HEK293T (cell line): Measurements from ENCODE around the gene SPATA1.

Experiments
- CTCF ChIA-PET: fragments of 350-600 bp; formaldehyde crosslinking; extraction: SDS; loops from one replicate; lab custom pipeline; 2021; ENCODE audit warnings: antibody characterized with exemption, inconsistent platforms; lab: Yijun Ruan, JAX
- POLR2A ChIA-PET: fragments of 350-600 bp; formaldehyde crosslinking; extraction: SDS; loops from one replicate; lab custom pipeline; 2020; ENCODE audit warnings: antibody characterized with exemption, inconsistent platforms; lab: Yijun Ruan, JAX
- DNase-seq: peaks from one replicate; pipeline ENCODE4 v3.0.0; 2012; ENCODE audit warnings: mixed read lengths; ENCODE audit errors: extremely low spot score
- ARNT ChIP-seq: fragments of 450-650 bp; IDR thresholded peaks from 2 replicates; pipeline ENCODE4 v1.6.1; 2017; ENCODE audit warnings: mild to moderate bottlenecking
- BHLHE40 ChIP-seq: fragments of 450-650 bp; IDR thresholded peaks from 2 replicates; pipeline ENCODE4 v1.6.1; 2016; ENCODE audit warnings: mild to moderate bottlenecking, moderate library complexity, borderline replicate concordance
- CTBP1 ChIP-seq: fragments of 450-650 bp; IDR thresholded peaks from 2 replicates; pipeline ENCODE4 v1.6.1; 2016; ENCODE audit warnings: borderline replicate concordance
- ELF4 ChIP-seq: fragments of 450-650 bp; IDR thresholded peaks from 2 replicates; pipeline ENCODE4 v1.6.1; 2017; ENCODE audit warnings: antibody characterized with exemption
- FOXA1 ChIP-seq: fragments of 450-650 bp; IDR thresholded peaks from 2 replicates; pipeline ENCODE4 v1.6.1; 2016; ENCODE audit warnings: mild to moderate bottlenecking
- FOXK2 ChIP-seq: fragments of 450-650 bp; IDR thresholded peaks from 2 replicates; pipeline ENCODE4 v1.6.1; 2016; ENCODE audit warnings: mild to moderate bottlenecking
- FOXM1 ChIP-seq: fragments of 450-650 bp; IDR thresholded peaks from 2 replicates; pipeline ENCODE4 v1.6.1; 2017; ENCODE audit warnings: mild to moderate bottlenecking, borderline replicate concordance
- HDGF ChIP-seq: fragments of 450-650 bp; IDR thresholded peaks from 2 replicates; pipeline ENCODE4 v1.6.1; 2017; ENCODE audit warnings: antibody characterized with exemption, borderline replicate concordance
- L3MBTL2 ChIP-seq: fragments of 450-650 bp; conservative IDR thresholded peaks from 2 replicates; pipeline ENCODE4 v1.6.1; 2016; ENCODE audit warnings: mild to moderate bottlenecking
- LEF1 ChIP-seq: fragments of 450-650 bp; IDR thresholded peaks from 2 replicates; pipeline ENCODE4 v1.6.1; 2017; ENCODE audit warnings: mild to moderate bottlenecking, borderline replicate concordance
- NFRKB ChIP-seq: fragments of 450-650 bp; IDR thresholded peaks from 2 replicates; pipeline ENCODE4 v1.6.1; 2016; ENCODE audit warnings: mild to moderate bottlenecking, moderate library complexity
- SP1 ChIP-seq: fragments of 450-650 bp; IDR thresholded peaks from 2 replicates; pipeline ENCODE4 v1.6.1; 2017
- SUZ12 ChIP-seq: fragments of 450-650 bp; IDR thresholded peaks from 2 replicates; pipeline ENCODE4 v1.6.1; 2016; ENCODE audit warnings: mild to moderate bottlenecking
- TARDBP ChIP-seq: fragments of 450-650 bp; IDR thresholded peaks from 2 replicates; pipeline ENCODE4 v1.6.1; 2016
- ZNF384 ChIP-seq: fragments of 450-650 bp; IDR thresholded peaks from 2 replicates; pipeline ENCODE4 v1.6.1; 2016
- TF ChIP-seq, protein P1 (sequence below): fragments of 450-650 bp; IDR thresholded peaks from 2 replicates; pipeline ENCODE4 v1.6.1; 2016

SPATA1 gene

GRCh38 chr1:84538599-84538998 is 32.4 kb downstream of the SPATA1 start:
- no peak for DNase-seq
- TF ChIP-seq TARDBP (no peak), FOXA1 (no peak), FOXK2 (no peak), ARNT (no peak), SP1 (no peak), HDGF (no peak), ZNF384 (no peak)
- TF ChIP-seq, protein P1, sequence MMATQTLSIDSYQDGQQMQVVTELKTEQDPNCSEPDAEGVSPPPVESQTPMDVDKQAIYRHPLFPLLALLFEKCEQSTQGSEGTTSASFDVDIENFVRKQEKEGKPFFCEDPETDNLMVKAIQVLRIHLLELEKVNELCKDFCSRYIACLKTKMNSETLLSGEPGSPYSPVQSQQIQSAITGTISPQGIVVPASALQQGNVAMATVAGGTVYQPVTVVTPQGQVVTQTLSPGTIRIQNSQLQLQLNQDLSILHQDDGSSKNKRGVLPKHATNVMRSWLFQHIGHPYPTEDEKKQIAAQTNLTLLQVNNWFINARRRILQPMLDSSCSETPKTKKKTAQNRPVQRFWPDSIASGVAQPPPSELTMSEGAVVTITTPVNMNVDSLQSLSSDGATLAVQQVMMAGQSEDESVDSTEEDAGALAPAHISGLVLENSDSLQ, result no peak
- ChIA-PET POLR2A (no interaction called here), CTCF (no interaction called here)

DNA sequence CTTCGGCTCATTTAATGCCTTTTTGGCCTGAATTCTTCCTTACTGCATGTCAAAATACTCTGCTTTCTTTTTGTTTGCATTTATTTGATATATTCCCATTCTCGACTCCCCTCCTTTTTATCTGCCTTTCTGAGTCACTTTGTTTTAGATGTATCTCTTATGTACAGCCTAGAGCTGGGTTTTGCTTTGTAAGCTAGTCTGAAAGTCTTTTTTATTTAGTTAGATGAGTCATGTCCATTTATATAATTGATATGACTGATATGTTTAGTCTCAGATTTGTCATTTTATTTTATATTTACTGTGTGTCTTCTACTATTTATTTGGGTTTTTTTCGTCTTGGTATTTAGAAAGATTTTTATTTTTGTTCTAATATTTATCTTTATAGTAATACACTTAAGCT is 33.8 kb downstream of the SPATA1 start:
- ChIA-PET CTCF (interaction anchor here (0.6 kb wide), 2 partner anchors 13 to 57 kb away, joined by 3 to 4 read pairs; no protein-coding TSS in a partner anchor), POLR2A (interaction anchor here (0.8 to 1.2 kb wide), 3 partner anchors 33 to 60 kb away, joined by 4 to 7 read pairs (median 5); partner anchors contain the start of genes GNG5 and SPATA1)
- no peak for DNase-seq
- TF ChIP-seq, protein P1, result no peak
- no peak for TF ChIP-seq NFRKB
- TF ChIP-seq FOXA1, result no peak
- TF ChIP-seq TARDBP, result no peak
- TF ChIP-seq SUZ12, result no peak
- no peak for TF ChIP-seq HDGF
- no peak for TF ChIP-seq L3MBTL2
- no peak for TF ChIP-seq ELF4
- TF ChIP-seq LEF1, result no peak
- TF ChIP-seq FOXK2, result no peak
- TF ChIP-seq SP1, result no peak
- TF ChIP-seq ZNF384, result no peak
- TF ChIP-seq FOXM1, result no peak
- TF ChIP-seq CTBP1, result no peak
- TF ChIP-seq BHLHE40, result no peak
- TF ChIP-seq ARNT, result no peak

GRCh38 chr1:84540759-84541158 is 34.6 kb downstream of the SPATA1 start:
- no peak for TF ChIP-seq L3MBTL2
- no peak for TF ChIP-seq ELF4
- TF ChIP-seq ARNT, result no peak
- TF ChIP-seq LEF1, result no peak
- TF ChIP-seq SUZ12, result no peak
- no peak for TF ChIP-seq TARDBP
- TF ChIP-seq FOXK2, result no peak
- TF ChIP-seq HDGF, result no peak
- DNase-seq, result no peak
- ChIA-PET POLR2A (interaction anchor here (0.8 to 1.2 kb wide), 3 partner anchors 33 to 61 kb away, joined by 4 to 7 read pairs (median 5); partner anchors contain the start of genes GNG5 and SPATA1), CTCF (interaction anchor here (0.6 kb wide), 2 partner anchors 14 to 58 kb away, joined by 3 to 4 read pairs; no protein-coding TSS in a partner anchor)

DNA sequence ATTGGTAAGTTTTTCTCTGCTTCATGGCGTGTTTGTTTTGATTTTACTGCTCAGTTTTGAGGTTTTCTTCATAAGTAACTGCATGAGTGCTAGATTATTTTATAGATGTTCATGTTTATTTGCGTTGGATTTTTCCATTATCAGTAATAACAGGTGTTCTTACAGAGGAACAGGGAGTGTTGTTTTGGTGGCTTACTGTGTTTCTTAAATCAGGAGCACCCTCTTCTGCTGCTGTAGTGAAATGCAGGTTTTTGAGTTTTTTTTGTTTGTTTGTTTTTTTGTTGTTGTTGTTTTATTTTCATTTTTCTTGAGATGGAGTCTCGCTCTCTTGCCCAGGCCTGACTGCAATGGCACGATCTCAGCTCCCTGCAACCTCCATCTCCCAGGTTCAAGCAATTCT is 35.5 kb downstream of the SPATA1 start:
- no peak for TF ChIP-seq BHLHE40
- TF ChIP-seq FOXM1, result no peak
- no peak for TF ChIP-seq TARDBP
- TF ChIP-seq SP1, result no peak
- no peak for TF ChIP-seq FOXK2
- TF ChIP-seq ELF4, result no peak
- no peak for TF ChIP-seq ARNT
- TF ChIP-seq NFRKB, result no peak
- TF ChIP-seq FOXA1, result no peak
- TF ChIP-seq L3MBTL2, result no peak
- no peak for TF ChIP-seq CTBP1
- TF ChIP-seq, protein P1, result no peak
- TF ChIP-seq SUZ12, result no peak
- no peak for TF ChIP-seq ZNF384
- no peak for TF ChIP-seq HDGF
- TF ChIP-seq LEF1, result no peak
- ChIA-PET CTCF (interaction anchor here (0.6 to 0.9 kb wide), 2 partner anchors 11 to 63 kb away, joined by 3 read pairs; no protein-coding TSS in a partner anchor), POLR2A (no interaction called here)
- no peak for DNase-seq

- no peak for DNase-seq
- ChIA-PET CTCF (interaction anchor here (1.2 kb wide), 1 partner anchor 56 kb away, joined by 3 read pairs; no protein-coding TSS in a partner anchor), POLR2A (no interaction called here)
- TF ChIP-seq FOXM1 (no peak), ELF4 (no peak), L3MBTL2 (no peak), HDGF (no peak), CTBP1 (no peak), TARDBP (no peak), LEF1 (no peak), ZNF384 (no peak), FOXA1 (no peak), BHLHE40 (no peak), SUZ12 (no peak), SP1 (no peak), FOXK2 (no peak), ARNT (no peak), NFRKB (no peak)
- TF ChIP-seq, protein P1, result no peak
Observed at GRCh38 chr1:84550826-84551225, 44.6 kb downstream of the SPATA1 start.
